Choroid plexus epithelial cell (primary cell): ENCODE results near the gene TLE2.
A peak's percentile ranks its signal among the peaks of the same experiment; 100 is the strongest.

Source experiments
- DNase-seq: peaks from one replicate; pipeline ENCODE4 v3.0.0-alpha.2; 2010; ENCODE audit warnings: low read depth
- H3K4me3 ChIP-seq: 2 replicates; pipeline ENCODE4 v1.5.1; 2011; ENCODE audit warnings: low read depth, mild to moderate bottlenecking, control low read depth, low read length, moderate library complexity
- CTCF ChIP-seq: conservative IDR thresholded peaks from 2 replicates; pipeline ENCODE4 v1.5.1; 2011; ENCODE audit warnings: low read depth, mild to moderate bottlenecking, control low read depth, inconsistent platforms, low read length, moderate library complexity

Gene TLE2

GRCh38 chr19:2982983-2983350, 46.1 kb downstream of the TLE2 start:
- H3K4me3 ChIP-seq, result no peak overlapping the region
- DNase-seq, result peak; percentile 87
- TF ChIP-seq CTCF, result no peak

DNA sequence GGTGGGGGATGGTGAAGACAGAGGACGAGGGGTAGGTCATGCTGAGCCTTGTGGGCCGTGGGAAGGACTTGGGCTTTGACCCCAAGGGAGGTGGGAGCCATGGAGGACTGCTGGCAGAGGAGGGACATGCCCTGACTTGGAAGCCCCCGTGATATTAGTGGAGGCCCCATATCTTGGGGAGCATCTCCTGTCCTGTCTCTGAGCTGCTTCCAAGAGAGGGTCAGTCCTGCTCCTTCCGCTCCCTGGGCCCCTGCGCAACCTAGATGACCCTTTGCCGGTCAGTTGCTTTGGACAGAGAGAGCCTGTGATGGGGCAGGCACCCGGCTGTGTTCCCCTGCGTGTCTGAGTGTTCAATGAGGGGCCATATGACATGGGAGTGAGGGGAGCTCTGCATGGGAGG, 46.5 kb downstream of the TLE2 start:
- H3K4me3 ChIP-seq, result no peak overlapping the region
- DNase-seq, result no peak
- TF ChIP-seq CTCF, result no peak

DNA sequence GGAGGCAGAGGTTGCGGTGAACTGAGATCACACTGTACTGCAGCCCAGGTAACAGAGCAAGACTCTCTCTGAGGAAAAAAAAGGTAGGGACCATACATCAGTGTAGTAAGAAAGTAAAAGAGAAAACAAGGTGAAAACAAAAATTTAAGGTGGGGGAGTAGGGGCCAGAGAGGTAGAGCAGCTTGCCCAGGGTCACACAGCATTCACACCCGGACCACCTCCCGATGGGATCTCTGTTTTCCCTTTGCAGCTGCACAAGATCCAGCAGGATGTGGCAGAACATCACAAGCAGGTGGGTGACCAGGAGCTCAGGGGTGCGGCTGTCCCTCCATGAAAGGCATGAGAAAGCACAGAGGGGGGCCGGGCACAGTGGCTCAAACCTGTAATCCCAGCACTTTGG, 47.2 kb downstream of the TLE2 start:
- no peak overlapping the region for H3K4me3 ChIP-seq
- no peak for TF ChIP-seq CTCF
- DNase-seq, result no peak

- H3K4me3 ChIP-seq, result no peak overlapping the region
Measured at GRCh38 chr19:2978772-2979171, 50.3 kb downstream of the TLE2 start.

GRCh38 chr19:2978166-2978767, 50.8 kb downstream of the TLE2 start:
- no peak for TF ChIP-seq CTCF
- no peak overlapping the region for H3K4me3 ChIP-seq
- no peak for DNase-seq

More at GRCh38 chr19:2978772-2979171, 50.3 kb downstream of the TLE2 start:
- DNase-seq, result peak; percentile 30
- no peak for TF ChIP-seq CTCF

GRCh38 chr19:2977746-2978138, 51.3 kb downstream of the TLE2 start:
- H3K4me3 ChIP-seq, result no peak overlapping the region
- DNase-seq, result no peak
- no peak for TF ChIP-seq CTCF

DNA sequence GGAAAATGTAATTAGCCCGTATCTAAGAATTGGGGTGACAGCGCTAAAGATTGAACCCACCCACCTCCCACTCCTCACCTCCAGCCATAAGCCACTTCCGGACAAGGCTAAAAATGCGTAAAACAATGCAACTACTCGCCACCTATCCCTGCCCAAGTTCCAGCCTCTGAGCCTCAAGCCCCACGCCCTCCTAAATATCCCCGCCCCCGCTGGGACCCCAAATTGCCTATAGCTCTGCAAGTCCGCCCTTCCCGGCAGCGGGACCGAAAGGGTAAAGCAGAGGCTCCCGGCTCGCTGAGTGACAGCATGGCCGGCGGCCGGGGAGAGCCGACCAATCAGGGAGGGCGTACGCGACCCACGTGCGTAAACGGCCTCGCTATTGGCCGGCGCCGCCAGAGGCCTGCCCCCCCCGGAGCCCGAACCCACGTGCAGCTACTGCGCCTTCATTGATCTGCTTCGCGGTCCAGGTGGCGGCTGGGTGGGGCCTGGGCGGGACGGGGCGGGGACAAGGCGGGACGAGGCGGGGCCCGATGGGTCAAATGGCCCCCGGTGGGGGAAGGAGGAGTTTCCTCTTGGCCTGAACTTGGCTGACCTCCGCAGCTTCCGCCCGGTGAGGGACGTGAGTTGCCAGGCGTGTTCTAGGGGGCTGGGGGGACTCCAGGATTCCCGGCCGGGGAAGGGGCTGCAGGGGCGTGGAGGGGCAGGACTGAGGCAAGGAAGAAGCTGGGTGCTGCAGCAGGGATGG, 51.9 kb downstream of the TLE2 start, which contains the start of gene TLE6:
Gene TLE6 (plus strand): TSS at position 564 of the 745 bp plus-strand sequence. CDS start 670 bp downstream, outside the sequence.
- peak within 1 kb of the TSS; percentile 58 for H3K4me3 ChIP-seq
- peak; percentile 97 for DNase-seq
- TF ChIP-seq CTCF, result no peak
